G401.6 (cell line): ENCODE data around the gene SMAD2.
"Not testable (repeated sequence)": the region's sequence is repeated elsewhere in the genome, so short reads cannot be mapped to it uniquely, and the experiment has no call there.

ENCODE experiments used
- FAIRE-seq: peaks from 2 replicates; lab custom pipeline; 2012; peaks lifted over from hg19 to GRCh38; lab: Jason Lieb, UNC

Gene SMAD2

DNA sequence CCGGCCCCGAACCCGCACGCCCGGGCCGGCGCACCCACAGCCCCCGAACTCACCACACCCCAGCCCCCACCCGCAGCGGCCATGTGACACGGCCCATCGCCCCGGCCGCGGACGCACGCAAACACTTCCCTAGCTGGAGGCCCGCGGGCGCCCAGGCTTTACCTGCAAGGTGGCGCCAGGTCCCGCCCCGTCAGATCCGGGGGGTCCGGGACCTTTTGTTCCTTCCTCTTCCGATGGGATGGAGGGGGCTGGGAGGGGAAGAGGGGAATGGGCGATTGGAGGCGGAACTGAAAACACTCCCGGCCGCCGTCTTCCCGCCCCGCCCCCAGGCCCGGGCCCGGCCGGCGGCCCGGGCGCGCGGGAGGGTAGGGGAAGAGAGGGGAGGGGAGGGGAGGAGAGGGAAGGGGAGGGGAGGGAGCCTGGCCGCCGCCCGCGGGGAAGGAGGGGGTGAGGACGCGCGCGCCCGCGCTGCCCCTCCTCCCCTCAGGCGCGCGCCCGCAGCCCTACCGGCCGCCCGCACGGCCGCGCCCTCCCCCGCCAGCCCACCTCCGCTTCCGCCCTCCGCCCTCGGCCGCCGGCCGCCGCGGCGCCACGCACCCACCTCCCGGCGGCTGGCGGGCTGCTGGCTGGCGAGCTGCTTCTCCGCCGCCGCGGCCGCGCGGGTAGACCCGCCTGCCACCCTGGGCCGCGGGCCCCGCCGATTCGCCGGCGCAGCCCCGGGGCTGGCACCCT is at the start of gene SMAD2:
TSS of gene SMAD2 (minus strand) at position 461 of the 732 bp plus-strand sequence. CDS start 33,903 bp downstream, outside the sequence.
- no peak for FAIRE-seq

DNA sequence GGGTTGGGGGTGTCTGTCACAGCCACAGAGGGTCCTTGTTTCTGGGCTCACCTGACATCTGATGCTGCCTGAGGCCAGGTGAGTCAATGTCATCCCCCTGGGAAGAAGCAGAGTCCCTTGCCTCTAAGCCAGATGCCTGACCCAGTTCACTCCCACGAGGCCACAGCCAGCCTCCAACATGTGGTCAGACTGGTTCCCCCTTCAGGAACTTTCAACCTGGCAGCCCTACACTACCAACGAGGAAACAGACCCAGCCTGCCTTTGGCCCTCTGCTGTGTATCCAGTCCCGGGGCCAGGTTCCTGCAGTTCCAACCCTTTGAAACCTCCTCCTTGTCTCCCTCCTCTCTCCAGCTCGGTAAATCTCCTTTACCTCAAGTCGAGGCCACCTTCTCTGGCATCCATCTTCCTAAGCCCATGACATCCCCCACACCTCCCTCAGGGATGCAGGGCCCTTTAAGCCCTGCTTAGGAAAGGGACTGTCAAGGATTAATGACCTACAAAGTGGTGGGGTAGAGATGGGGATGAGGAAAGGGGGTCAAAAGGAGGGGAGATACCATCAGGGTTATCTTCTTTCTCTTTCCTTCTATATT is 49.2 kb upstream of the SMAD2 start:
- no peak for FAIRE-seq

DNA sequence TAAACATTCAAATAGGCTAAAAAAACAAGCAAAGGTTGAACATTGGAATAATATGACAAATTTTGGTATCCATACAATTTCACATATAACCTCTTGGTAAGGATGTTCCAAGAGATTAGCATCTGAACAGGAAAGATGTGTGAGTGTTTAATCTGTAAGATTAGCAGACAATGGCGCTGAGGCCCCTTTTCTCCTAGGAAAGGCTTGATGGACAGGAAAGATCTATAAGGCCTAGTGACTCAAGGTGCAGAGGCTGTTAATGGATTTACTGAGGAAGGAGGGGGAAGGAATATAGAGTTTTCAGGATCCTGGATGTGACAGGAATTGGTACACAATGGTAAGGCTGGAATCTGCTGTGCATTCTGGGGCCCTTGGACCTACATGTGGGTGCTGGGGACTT is 48.1 kb upstream of the SMAD2 start:
- no peak for FAIRE-seq

DNA sequence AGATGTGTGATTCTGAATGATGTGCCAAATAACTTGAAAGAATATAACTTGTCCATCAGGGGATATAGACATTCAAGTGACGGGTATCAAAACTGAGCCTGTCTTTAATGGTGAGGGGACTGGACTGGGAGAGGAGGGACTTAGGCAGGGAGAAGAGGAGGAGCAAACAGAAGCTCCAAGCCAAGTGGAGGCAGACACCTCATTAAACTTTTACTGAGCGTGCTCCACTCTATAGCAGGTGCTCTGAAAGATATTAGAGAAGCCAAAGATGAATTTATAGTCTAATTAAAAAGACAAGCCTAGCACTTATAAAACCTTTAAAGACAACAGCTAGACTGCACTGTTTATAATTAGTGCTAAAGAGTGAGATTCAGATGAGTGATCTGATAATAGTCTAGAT is 47.7 kb upstream of the SMAD2 start:
- FAIRE-seq: no peak

DNA sequence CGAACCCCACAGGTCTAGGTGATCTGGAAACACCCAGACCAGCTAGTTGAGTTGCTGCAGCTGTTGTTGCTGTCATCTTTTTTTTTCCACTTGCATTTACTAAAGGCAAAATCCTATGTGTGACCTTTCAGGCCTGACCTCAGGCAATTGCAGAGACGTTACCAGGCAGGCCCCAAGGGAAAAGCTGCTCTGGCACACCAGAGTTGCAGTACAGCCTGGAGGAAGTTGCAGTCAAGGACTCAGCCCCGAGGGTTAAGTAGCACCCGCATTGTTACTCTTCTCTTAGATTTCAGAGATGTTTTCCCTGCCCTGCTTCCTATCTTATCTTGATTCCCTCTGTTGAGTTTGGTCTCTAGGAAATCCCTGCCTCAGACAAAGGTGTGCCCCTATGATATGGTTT is 45.2 kb upstream of the SMAD2 start:
- FAIRE-seq: no peak

DNA sequence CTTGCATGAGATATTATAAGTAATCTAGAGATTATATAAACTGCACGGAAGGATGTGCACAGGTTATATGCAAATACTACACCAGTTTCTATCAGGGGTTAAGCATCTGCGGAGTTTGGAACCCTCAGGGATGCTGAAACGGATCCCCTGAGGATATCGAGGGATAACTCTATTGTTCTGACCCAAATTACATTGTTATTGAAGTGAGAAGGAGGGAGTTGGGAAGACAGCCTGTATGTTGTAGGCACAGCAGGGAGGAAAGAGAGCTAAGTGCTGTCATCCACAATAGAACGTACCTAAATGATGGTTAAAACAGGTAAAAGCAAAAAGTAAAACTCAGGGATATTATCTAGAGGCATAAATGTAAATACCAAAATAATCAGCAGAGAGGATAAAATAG is 44.6 kb upstream of the SMAD2 start:
- no peak for FAIRE-seq

DNA sequence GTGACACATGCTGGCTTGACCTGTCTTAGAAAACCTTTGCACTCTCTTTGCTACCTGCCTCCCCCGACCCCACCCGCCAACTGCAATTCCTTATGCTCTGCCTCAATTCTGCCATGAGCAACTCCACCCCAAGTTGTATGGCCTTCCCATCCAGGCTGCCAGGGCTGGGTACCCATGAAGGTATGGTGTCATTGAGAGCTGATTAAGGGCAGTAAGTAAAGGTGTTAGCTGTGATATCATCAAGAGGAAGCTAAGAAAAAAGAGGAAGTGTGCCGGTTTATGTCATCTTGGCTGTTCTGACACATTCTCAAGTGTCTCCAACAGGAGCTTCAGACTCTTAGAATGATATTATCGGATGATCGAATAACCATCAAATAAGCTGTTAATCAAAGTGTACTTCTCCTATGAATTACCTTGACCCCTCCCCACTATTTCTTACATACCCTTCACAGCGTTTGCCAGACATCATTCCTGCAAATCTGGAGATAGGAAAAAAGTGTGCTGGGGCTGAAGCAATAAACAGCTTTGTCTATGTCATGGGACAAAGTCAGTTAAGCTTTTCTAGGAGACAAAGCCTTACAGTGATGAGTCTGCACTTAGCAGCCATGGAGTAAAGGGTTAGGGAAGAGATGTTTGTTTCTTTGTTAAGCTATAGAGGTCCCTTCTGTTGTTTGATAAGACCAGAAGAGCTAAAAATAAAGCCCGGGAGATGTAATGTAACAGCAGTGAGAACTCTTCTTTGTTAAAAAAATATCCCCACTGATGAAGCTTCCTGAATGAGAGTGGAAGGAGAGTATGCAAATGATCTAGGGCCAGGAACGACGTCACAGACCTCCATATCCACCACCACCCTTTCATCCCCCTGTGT is 40.4 kb upstream of the SMAD2 start:
- no peak for FAIRE-seq

DNA sequence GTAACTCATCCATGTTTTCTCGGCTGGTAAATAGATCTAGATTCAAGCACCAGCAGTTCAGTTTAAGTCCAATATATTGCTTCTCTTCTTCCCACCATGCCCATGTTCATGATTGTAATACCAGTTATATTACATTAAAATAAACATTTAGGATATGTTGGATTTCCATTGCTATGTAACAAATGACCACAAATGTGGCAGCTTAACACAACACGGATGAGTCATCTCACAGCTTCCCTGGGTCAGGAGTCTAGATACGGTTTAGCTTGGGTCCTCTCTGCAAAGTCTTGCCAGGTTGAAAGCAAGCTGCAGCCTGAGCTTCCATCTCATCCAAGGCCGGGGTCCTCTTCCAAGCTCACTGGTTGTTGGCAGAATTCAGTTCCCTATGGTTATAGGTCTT is 39.4 kb upstream of the SMAD2 start:
- FAIRE-seq: no peak

DNA sequence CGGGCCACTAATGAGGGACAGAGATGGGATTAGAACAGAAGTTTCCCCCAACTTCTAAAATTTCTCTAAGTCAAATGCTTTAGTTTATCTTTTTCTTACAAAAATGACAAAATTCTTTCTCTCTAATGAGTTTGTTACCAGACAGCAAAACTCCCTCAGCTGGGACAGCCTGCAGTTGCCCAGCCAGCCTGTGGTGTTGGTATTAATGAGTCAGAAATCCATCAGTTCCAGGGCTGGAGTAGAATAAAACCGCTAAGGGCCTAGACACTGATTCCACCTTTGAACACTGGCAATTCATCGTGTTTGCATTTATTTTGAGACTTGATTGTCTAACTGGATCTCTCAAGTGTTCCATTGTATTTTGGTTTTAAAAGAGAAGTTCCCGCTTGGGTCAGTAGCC is 38.3 kb upstream of the SMAD2 start:
- FAIRE-seq: no peak

DNA sequence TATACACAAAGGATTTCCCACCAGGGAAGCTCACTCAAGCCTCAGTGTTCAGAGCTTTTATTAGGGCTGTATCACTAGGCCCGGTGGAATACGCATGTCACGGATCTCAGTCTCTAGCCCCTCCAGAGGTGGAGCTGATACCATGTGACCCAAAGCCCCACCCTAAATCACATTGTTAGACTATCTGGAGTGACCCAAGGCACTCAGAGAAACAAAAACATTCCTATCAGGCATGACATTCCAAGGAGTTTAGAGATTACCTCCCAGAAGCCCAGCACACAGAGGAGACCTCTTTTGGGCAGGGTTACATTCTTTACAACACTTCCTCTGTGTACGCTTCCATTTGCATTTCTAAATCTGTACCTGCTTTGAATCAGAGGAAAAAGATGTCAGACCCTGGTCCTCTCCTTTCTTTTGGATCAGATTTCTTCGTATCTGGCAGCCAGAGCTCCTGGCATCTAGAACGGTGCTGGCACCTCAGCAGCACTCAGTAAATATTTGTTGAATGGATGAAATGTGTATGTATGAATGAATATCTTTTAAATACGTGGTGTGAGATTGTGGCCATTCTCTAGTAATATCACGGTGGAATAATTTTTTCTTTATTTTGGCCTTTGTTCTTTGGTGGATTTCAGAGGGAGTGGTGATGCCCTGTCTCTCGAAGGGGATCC is 37.7 kb upstream of the SMAD2 start:
- no peak for FAIRE-seq

DNA sequence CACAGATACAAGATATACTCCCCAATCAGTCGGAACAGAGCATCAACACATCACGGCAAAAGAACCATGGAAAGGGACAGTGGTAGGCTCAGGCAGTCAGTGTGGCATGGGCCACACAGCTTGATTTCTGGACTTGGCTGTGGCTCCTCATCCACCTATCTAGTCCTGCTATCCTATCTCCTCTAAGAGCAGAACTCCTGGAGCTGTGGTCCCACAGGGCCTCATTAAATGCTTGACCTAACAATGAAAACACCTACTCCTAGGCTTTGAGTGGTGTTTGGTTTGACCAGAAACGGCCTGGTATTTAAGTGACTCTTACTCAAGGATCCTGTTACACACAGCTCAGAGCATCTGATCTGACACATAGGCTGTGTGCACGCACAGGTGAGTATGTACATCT is 33.6 kb upstream of the SMAD2 start:
- FAIRE-seq: no peak

DNA sequence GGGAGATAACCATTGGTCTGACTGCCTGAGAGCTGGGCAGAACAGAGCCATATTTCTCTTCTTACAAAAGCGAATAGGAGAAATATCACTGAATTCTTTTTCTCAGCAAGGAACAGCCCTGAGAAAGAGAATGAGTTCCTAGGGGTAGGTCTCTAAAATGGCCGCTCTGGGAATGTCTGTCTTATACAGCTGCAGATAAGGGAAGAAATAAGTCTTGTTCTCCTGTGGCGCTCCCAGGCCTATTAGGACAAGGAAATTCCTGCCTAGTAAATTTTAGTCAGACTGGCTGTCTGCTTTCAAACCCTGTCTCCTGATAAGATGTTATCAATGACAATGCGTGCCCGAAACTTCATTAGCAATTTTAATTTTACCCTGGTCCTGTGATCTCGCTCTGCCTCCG is 30.5 kb upstream of the SMAD2 start:
- FAIRE-seq: not testable (repeated sequence)

DNA sequence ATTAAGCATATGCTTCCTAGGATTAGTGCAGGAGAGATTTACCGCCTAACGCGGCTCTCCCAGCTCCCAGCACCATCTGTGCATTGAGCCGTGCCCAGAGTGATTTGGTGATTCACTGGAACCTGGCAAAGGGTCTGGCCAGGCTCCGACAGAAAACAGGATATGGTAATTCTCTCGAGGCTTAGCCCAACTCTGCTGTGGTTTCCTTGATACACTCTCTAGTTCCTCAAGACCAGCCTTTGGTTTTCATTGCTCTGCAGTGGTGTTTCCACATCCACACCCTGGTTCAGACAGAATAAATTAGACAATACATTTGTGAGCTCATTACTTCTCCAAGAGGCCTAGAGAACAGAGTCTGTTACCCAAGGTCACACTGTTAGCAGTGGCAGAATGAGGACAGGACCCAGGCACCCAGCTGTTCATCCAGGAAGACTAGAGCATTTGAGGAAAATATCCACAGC is 23.0 kb upstream of the SMAD2 start:
- no peak for FAIRE-seq

DNA sequence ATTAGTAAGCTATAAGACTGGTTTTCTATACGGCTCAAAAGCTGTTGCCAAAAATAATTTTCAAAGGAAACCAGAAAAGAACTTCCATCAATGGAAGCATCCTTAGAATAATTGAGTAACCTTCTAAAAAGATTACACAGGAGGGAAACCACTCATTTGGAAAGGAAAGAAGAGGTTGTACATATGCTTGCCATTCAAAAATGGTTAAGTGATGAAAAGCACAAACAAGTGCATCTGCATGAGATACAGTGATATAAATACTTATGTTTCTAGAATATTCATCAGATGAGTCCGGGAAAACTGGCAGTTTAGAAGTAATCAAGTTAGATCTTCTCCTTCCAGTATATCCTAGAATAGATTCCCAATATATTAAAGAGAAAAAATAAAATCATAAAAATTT is 20.1 kb upstream of the SMAD2 start:
- FAIRE-seq: no peak

DNA sequence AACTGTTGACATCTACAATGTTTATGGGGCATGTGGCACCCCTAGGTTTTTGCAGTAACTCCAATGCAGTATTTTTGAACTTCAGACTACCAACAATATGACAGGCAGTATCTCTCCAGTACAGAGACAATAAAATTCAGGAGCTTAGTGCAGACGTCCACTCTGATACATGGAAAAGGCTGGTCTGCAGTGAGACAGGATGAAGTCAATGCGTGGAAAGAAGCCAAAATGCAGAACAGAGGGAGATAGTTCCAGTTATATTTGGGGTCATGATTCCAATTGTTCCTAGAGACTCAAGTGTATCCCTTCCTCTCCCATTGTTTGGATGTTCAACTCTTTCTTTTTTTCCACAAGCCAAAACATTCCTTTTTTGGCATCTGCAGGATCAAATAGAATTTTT is 18.7 kb upstream of the SMAD2 start:
- no peak for FAIRE-seq

DNA sequence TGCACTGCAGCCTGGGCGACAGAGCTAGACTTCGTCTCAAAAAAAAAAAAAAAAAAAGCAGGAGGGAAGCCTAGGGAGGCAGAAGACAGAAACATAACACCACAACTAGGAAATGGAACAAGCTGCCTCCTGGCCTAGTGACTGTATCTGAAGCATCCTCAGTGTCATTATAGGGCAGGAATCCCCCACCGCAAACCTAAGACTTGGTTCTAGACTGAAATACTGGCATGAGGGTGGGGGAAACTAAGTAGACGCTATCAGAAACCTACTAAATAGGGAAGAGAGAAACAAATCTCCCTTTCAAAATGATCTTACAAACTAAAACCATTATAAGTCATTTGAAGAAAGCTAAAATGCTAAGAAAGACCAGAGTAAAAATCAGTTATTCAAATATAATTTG is 16.4 kb upstream of the SMAD2 start:
- FAIRE-seq: no peak

DNA sequence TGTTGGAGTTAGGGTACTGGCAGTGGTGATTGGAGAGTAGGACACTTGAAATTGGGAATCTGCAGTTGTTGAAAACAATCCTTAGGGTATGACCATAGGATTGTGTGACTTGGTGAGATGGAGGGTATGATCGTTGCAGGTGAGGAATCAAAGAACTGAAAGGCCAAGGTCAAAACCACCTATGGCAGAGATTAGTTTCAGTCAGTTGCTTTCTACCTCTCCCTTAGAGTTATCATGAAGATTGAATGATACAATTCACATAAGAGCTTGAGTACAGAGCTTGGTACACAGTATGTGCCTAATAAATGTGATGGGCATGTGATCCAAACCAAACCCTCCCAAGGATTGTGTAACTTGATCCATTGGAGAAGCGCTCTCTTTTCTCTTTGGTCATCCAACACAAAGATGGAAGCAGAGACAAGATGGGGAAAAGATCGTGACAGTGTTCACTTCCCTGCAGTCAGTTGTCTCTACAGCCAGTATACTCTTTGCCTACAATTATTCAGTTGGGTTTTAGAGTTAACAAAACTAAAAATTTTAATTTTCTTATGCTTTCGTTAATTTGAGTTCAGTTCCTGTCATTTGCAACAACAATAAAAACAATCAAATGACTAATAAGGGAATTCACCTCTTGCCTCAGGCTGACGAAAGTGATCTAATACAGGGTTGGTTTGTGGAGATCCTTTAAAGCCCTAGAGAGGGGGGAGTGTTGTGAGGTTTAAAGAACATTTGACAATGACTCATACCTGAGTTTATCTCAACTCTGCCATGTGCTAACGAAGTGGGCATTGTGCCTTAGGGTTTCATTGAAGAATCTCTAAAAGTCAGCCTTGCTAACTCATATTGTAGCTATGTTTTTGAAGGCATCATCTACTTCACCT is 14.8 kb upstream of the SMAD2 start:
- no peak for FAIRE-seq

DNA sequence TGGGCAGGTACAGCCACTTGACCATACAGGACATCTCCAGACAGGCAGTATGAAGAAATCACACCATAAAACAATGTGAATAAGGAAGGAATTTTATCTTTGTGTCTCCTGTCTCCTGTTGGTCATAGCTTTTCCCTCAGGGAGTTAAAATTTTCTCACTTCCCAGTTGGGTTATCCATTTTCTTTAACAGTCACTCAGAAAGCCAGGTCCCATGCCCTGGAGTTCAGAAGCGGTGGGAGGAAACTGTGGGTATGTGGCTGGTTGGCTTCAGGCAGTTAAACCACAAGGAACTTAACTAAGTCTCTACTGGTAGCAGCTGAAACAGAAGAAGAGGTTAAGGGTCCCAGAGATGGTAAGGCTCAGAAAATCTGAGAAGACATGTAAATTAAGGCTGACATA is 6.5 kb upstream of the SMAD2 start:
- no peak for FAIRE-seq

DNA sequence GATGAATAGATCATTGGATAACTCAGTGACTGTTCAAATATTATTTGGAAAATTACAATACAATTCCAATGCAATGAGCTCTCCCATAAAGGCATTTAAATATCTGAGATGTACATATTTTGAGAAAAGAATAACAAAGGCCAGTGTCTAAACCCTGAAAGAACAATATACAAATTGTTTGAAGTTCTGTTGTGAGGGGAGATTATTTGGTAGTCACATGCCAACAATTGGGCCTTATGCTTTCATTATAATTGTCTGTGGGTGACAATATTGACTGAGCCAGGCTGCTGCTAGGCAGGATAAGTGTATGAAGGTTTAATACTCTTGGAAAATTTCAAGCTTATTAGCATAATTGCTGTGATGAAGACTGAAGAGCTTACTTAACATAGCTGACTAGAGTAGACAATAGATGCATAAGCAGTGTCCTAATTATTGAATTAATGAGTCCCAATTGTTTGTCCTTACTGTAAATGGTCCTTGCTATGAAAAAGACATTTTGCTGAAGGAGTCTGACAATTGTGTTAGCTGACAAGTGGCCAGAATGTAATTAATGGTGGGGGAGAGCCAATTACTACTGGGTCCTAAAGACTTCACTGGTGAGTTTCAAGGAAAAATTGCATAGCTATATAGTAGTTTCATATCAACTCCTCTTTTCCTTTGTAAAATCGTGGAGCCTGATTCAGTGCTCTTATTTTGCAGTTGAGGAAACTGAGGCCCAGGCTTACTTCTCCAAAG is 5.0 kb upstream of the SMAD2 start:
- no peak for FAIRE-seq

DNA sequence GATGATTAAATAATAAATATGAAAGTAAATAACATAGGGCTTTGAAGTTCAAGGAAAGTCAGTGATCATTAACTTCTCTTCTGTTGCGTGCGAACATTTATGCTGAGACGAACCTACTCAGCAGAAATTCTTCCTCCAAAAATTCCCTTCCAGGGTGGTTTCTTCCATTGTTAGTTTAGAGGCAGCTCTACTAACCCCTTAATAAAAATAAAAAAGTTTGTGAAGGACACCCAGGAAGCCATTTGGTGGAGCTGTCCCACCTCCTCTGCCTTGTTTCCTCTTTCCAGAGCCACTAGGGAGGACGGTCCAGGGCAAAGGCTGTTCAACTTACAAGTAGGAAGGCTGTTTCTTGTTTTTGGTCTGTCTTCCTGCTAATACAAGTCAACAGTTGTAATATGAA is 2.1 kb upstream of the SMAD2 start:
- FAIRE-seq: no peak

DNA sequence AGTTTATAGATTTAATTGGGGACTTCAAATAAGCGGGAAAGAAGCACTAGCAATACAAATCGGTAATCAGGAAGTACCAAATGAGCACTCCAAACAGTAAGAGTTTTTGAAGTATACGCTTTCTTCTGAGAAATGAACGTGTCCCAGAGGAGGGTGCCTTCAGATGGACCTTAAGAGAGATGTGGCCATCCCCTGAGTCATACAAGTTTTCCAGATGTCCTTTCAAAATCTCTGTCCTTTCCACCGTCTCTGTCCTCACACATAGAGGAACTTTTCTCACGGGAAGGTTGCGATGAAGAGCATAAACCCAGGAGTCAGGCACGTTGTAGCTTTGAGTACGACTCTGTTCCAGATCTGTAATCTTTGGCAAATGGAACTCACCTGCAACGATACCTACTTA is 1.7 kb upstream of the SMAD2 start:
- no peak for FAIRE-seq
